RPMI7951 (cell line): ENCODE measurements around the gene PRSS48. TPM values are rescaled to one million over a fixed set of nuclear protein-coding genes. Genes with fewer than 3 reads are reported as not detected.
"Not testable (repeated sequence)": the region's sequence is repeated elsewhere in the genome, so short reads cannot be mapped to it uniquely, and the experiment has no call there.

Experiments
- DNase-seq: peaks from one replicate; pipeline ENCODE4 v3.0.0-alpha.2; 2012; ENCODE audit warnings: low read depth
- total RNA-seq: library from RNA; depleted of rRNA; stranded (reverse); fragments of >200 nt; shearing (Covaris generic); gene quantifications from 2 replicates; pipeline ENCODE4 v1.2.3, GENCODE V29; 2014; rRNA removed

The PRSS48 gene
- total RNA-seq, 1 experiment from 2014 or later, result not detected

GRCh38 chr4:151316645-151317044 is 39.7 kb downstream of the PRSS48 start:
- no peak for DNase-seq

- no peak for DNase-seq
Measured at GRCh38 chr4:151318307-151319006, 41.5 kb downstream of the PRSS48 start.

- DNase-seq, result no peak
Measured at GRCh38 chr4:151319490-151319889, 42.5 kb downstream of the PRSS48 start.

GRCh38 chr4:151321586-151321985 is 44.6 kb downstream of the PRSS48 start:
- DNase-seq, result no peak

GRCh38 chr4:151322161-151322560 is 45.2 kb downstream of the PRSS48 start:
- not testable (repeated sequence) for DNase-seq

GRCh38 chr4:151322570-151322969 is 45.6 kb downstream of the PRSS48 start:
- peak; percentile 3 for DNase-seq

GRCh38 chr4:151323667-151324066 is 46.7 kb downstream of the PRSS48 start:
- DNase-seq, result no peak

- DNase-seq, result no peak
Measured at GRCh38 chr4:151324124-151324751, 47.3 kb downstream of the PRSS48 start.

GRCh38 chr4:151324752-151325110 is 47.8 kb downstream of the PRSS48 start:
- DNase-seq, result peak; percentile 66

- peak; percentile 54 for DNase-seq
Measured at GRCh38 chr4:151325111-151325948, 48.4 kb downstream of the PRSS48 start, which contains the start of gene SH3D19. TSS of gene SH3D19 (minus strand) at chr4:151325605. CDS start at chr4:151325352, 253 bp downstream.

GRCh38 chr4:151325949-151326246 is 48.9 kb downstream of the PRSS48 start:
- DNase-seq, result no peak

- no peak for DNase-seq
Measured at GRCh38 chr4:151329217-151330007, 52.5 kb downstream of the PRSS48 start.

- DNase-seq, result peak; percentile 24
Measured at GRCh38 chr4:151331276-151332042, 54.5 kb downstream of the PRSS48 start.

GRCh38 chr4:151339467-151339866 is 62.5 kb downstream of the PRSS48 start:
- DNase-seq, result no peak

GRCh38 chr4:151340751-151341385 is 63.9 kb downstream of the PRSS48 start:
- no peak for DNase-seq

Other genes with a start within 250 kb of the PRSS48 start
- 2,757 and 2,788 TPM in 2 replicates for gene RPS3A, start 177.5 kb upstream of the PRSS48 start, total RNA-seq
- 4.3 and 6.1 TPM in 2 replicates for gene SH3D19, start 48.4 kb downstream of the PRSS48 start, total RNA-seq
- 0.20 and 0.36 TPM in 2 replicates for gene FHIP1A, start 132.0 kb downstream of the PRSS48 start, total RNA-seq